Fibroblast of lung (primary cell): ENCODE results near the gene TF. TPM values are rescaled to one million over a fixed set of nuclear protein-coding genes. Genes with fewer than 3 reads are reported as not detected.

Source experiments
- DNase-seq, 2 donors: peaks; one replicate each; pipeline versions ENCODE4 v3.0.0 to v3.0.0-alpha.2; 2010; ENCODE audit warnings: low read depth in 2 of 2
- H2AFZ ChIP-seq: 2 replicates; pipeline ENCODE4 v1.5.1; 2012; ENCODE audit warnings: low read length, control low read depth, inconsistent platforms
- H3K27ac ChIP-seq: 2 replicates; pipeline ENCODE4 v1.5.1; 2011; ENCODE audit warnings: low read length, control low read depth; ENCODE audit not compliant: insufficient read depth
- H3K27me3 ChIP-seq: 2 replicates; pipeline ENCODE4 v1.5.1; 2011; ENCODE audit warnings: mild to moderate bottlenecking, low read length; ENCODE audit not compliant: control insufficient read depth, insufficient read depth
- H3K36me3 ChIP-seq: 2 replicates; pipeline ENCODE4 v1.5.1; 2011; ENCODE audit warnings: low read length; ENCODE audit not compliant: control insufficient read depth, insufficient read depth
- H3K4me1 ChIP-seq: 2 replicates; pipeline ENCODE4 v1.5.1; 2011; ENCODE audit warnings: low read length; ENCODE audit not compliant: control insufficient read depth, insufficient read depth; ENCODE audit errors: extremely low read depth
- H3K4me2 ChIP-seq: 2 replicates; pipeline ENCODE4 v1.5.1; 2011; ENCODE audit warnings: low read length, control low read depth; ENCODE audit not compliant: insufficient read depth; ENCODE audit errors: extremely low read depth
- H3K4me3 ChIP-seq, 4 experiments: fragments of 200-600 bp in 1 of 4; sonication (generic) in 1 of 4; replicated peaks in 1 of 4; 2 replicates each; pipeline ENCODE4 v1.5.1; 2011 to 2016; ENCODE audit warnings: low read length in 4 of 4, low read depth in 3 of 4, mild to moderate bottlenecking in 3 of 4, control low read depth in 2 of 4, inconsistent platforms in 1 of 4, mixed read lengths in 1 of 4; ENCODE audit not compliant: insufficient read depth in 1 of 4; ENCODE audit errors: control extremely low read depth in 1 of 4
- H3K79me2 ChIP-seq: 2 replicates; pipeline ENCODE4 v1.5.1; 2012; ENCODE audit warnings: mild to moderate bottlenecking, low read length, inconsistent platforms; ENCODE audit not compliant: control insufficient read depth, insufficient read depth
- H3K9ac ChIP-seq: 2 replicates; pipeline ENCODE4 v1.5.1; 2011; ENCODE audit warnings: mild to moderate bottlenecking, low read length, control low read depth; ENCODE audit not compliant: insufficient read depth
- H3K9me3 ChIP-seq: 2 replicates; pipeline ENCODE4 v1.5.1; 2012; ENCODE audit warnings: low read depth, low read length; ENCODE audit not compliant: control insufficient read depth, insufficient read depth
- H4K20me1 ChIP-seq: 2 replicates; pipeline ENCODE4 v1.5.1; 2011; ENCODE audit warnings: low read length; ENCODE audit not compliant: control insufficient read depth, insufficient read depth; ENCODE audit errors: extremely low read depth
- EZH2 ChIP-seq: IDR thresholded peaks from 2 replicates; pipeline ENCODE4 v1.5.1; 2012; ENCODE audit warnings: low read length, control low read depth, mild to moderate bottlenecking; ENCODE audit errors: missing control alignments
- polyA plus RNA-seq, 2 donors: library from polyadenylated mRNA; depleted of rRNA in 1 of 2; stranded (reverse) in 1 of 2; unstranded in 1 of 2; fragments of >200 nt; gene quantifications; 2 replicates each; pipeline ENCODE4 v1.2.1, GENCODE V29; 2011 to 2012; ENCODE audit warnings: missing spikeins in 1 of 2
- total RNA-seq: library from RNA; depleted of rRNA; stranded (reverse); fragments of >200 nt; gene quantifications from 2 replicates; pipeline ENCODE4 v1.2.1, GENCODE V29; 2014
- TF ChIP-seq, protein P1 (sequence below), 2 donors: IDR thresholded peaks in 1 of 2; conservative IDR thresholded peaks in 1 of 2; 1 replicate in 1 of 2; 2 replicates in 1 of 2; pipeline ENCODE4 v1.5.1; 2011 to 2012; ENCODE audit warnings: low read length in 2 of 2, control low read depth in 1 of 2, inconsistent platforms in 1 of 2, low read depth in 1 of 2, mild to moderate bottlenecking in 1 of 2

Gene TF
- total and polyA plus RNA-seq, 2 donors (not counting 1 experiment from before 2014, with no cell fraction given): 0.05 to 0.33 TPM

DNA sequence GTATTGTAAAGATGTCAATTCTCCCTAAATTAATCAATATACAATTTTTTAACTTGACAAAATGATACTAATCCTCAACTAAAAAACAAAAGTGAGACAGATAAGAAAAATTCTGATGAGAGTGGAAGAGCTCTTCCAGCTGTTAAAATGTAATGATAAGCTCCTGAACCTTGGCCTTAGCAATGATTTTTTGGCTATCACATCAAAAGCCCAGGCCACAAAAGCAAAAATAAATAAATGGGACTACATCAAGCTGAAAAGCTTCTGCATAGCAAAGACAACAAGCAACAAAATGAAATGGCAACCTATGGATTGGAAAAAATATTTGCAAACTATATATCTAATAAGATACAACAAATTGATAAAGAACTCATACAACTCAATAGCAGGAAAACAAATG lies 35.4 kb downstream of the TF start:
- TF ChIP-seq, protein P1, sequence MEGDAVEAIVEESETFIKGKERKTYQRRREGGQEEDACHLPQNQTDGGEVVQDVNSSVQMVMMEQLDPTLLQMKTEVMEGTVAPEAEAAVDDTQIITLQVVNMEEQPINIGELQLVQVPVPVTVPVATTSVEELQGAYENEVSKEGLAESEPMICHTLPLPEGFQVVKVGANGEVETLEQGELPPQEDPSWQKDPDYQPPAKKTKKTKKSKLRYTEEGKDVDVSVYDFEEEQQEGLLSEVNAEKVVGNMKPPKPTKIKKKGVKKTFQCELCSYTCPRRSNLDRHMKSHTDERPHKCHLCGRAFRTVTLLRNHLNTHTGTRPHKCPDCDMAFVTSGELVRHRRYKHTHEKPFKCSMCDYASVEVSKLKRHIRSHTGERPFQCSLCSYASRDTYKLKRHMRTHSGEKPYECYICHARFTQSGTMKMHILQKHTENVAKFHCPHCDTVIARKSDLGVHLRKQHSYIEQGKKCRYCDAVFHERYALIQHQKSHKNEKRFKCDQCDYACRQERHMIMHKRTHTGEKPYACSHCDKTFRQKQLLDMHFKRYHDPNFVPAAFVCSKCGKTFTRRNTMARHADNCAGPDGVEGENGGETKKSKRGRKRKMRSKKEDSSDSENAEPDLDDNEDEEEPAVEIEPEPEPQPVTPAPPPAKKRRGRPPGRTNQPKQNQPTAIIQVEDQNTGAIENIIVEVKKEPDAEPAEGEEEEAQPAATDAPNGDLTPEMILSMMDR (conservative IDR thresholded peaks at IDR 0.05 in 1 of 2, IDR thresholded peaks at IDR 0.05 in 1 of 2; ENCODE audit: low read depth in 1 of 2, low read length in 2 of 2): no peak
- no peak for TF ChIP-seq EZH2
- no peaks in the 10 kb centered on the region for H3K4me1 ChIP-seq
- no peaks in the 10 kb centered on the region for H3K79me2 ChIP-seq
- no peak overlapping the region for H3K4me2 ChIP-seq
- no peak for DNase-seq
- no peaks in the 10 kb centered on the region for H4K20me1 ChIP-seq
- no peak overlapping the region for H2AFZ ChIP-seq
- H3K9me3 ChIP-seq: no peaks in the 10 kb centered on the region
- H3K9ac ChIP-seq: no peak overlapping the region
- H3K27me3 ChIP-seq: no peaks in the 10 kb centered on the region
- no peak overlapping the region for H3K27ac ChIP-seq
- no peak overlapping the region for H3K4me3 ChIP-seq
- no peaks in the 10 kb centered on the region for H3K36me3 ChIP-seq

DNA sequence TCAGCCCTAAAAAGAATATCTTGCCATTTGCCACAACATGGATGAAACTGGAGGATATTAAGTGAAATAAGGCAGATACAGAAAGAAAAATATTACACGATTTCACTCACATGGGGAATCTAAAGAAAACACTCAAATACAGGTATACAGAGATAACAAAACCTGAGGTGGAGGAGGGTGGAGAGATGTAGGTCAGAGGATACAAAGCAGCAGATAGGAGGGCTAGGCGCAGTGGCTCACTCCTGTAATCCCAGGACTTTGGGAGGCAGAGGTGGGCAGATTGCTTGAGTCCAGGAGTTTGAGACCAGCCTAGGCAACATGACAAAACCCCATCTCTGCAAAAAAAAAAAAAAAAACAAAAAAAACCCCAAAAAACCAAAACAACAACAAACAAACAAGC lies 36.3 kb downstream of the TF start:
- no peak for TF ChIP-seq EZH2
- TF ChIP-seq, protein P1 (conservative IDR thresholded peaks at IDR 0.05 in 1 of 2, IDR thresholded peaks at IDR 0.05 in 1 of 2; ENCODE audit: low read depth in 1 of 2, low read length in 2 of 2): no peak
- H3K4me1 ChIP-seq: no peaks in the 10 kb centered on the region
- H3K4me3 ChIP-seq: no peak overlapping the region

DNA sequence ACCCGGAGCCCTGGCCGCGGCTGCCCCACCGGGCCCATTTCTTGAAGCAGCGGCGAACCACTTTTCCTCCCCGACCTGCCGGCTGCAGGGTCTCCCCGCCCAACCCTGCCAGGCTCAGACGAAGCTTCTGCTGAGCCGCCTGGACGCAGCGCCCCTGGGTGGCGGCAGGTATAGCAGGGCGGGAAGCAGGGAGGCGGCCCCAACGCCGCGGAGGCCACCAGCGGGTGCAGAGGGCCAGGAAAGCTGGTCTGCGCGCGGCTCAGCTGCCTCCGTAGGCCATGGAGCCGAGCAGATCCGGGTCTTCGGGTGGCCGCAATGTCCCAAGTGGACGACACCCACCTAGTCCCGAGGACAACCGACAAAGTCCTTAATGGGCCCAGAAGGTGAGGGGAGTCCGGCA lies 37.6 kb downstream of the TF start:
- TF ChIP-seq EZH2: no peak
- TF ChIP-seq, protein P1 (conservative IDR thresholded peaks at IDR 0.05 in 1 of 2, IDR thresholded peaks at IDR 0.05 in 1 of 2; ENCODE audit: low read depth in 1 of 2, low read length in 2 of 2): no peak
- Histone ChIP-seq H4K20me1 (no peaks in the 10 kb centered on the region), H3K79me2 (no peaks in the 10 kb centered on the region), H3K27me3 (no peaks in the 10 kb centered on the region), H2AFZ (no peak overlapping the region), H3K4me2 (no peak overlapping the region), H3K9me3 (no peaks in the 10 kb centered on the region), H3K36me3 (no peaks in the 10 kb centered on the region), H3K9ac (no peak overlapping the region), H3K27ac (no peak overlapping the region), H3K4me3 (no peak overlapping the region), H3K4me1 (no peaks in the 10 kb centered on the region)
- no peak for DNase-seq

More for the DNA sequence above, 36.3 kb downstream of the TF start:
- Histone ChIP-seq H2AFZ (no peak overlapping the region), H3K79me2 (no peaks in the 10 kb centered on the region), H3K9ac (no peak overlapping the region), H3K9me3 (no peaks in the 10 kb centered on the region), H4K20me1 (no peaks in the 10 kb centered on the region), H3K36me3 (no peaks in the 10 kb centered on the region), H3K4me2 (no peak overlapping the region), H3K27ac (no peak overlapping the region), H3K27me3 (no peaks in the 10 kb centered on the region)
- no peak for DNase-seq
